Epidermal melanocyte (primary cell): ENCODE results near the gene DNAJC15.

ENCODE experiments used
- DNase-seq: peaks from one replicate; pipeline ENCODE4 v3.0.0; 2011; ENCODE audit warnings: low spot score; ENCODE audit not compliant: insufficient read length

Gene DNAJC15

DNA sequence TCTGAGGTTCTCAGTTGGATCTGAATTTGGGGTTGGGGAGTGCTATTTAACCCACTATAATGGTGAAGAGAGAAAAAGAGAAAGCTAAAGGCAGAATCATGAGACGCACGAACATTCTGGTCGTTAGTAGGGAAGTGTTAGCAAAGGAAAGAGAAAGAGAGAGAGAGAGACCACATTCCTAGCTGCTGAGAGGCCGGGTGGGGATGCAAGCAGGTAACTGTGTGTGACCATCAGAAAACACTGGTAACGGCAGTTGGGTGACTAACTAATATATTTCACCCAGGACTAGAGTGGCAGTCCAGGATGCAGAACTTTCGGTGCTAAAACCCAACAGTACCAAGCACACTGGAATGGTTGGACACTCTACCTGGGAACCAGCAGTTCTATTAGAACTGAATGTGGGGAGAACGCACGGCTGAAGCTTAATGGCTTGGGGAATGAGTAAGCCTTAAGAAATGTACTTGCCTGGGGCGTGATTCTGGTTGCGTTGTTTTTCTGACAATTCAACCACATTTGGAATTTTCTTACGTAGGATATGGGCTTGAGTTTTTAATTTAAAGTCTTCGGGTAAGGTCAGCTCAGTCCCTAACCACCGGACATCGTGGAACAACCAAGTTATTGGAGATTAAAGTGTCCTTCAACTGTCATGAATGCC, 130.2 kb downstream of the DNAJC15 start:
- DNase-seq = peak; percentile 26

DNA sequence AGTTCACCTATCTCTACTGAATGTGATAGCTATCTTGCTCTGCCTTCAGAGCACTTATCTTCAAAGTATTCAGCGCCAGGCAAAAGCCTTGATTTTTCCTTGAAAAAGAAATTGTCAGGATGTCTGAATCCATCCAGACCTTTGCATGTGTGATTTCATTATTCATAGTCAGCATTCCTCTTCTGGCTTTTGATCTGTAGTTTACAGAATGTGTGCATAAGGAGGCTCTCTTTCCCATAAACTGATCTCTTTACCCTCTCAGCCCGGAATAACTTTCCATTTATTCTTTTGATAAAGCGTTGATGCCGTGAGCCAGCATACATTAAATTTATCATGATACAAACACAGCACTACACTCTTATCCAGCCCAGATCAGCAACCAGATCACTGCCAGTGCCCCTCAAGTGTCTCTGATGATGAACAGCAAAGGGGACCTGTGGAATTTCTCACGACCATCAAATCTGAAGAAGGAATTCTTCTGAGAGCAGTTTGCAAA, 130.8 kb downstream of the DNAJC15 start:
- DNase-seq = no peak

DNA sequence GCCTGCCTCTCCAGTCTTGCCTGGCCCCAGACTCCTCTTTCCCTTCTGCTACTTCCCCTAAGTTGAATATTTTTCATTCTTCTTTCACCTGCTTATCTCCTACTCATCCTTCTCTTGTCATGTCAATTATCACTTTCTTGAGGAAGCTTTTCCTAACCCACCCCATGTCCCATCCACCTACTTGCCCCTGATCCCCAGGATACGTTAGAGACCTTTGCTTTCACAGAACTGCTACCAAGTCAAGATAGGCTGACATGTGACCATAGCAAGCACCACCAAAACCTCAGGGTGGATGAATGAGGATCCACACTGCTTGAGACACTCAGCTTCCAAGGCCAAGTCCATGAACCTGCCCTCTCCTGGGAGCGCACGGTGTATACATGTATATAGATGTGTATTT, 131.5 kb downstream of the DNAJC15 start:
- no peak for DNase-seq

DNA sequence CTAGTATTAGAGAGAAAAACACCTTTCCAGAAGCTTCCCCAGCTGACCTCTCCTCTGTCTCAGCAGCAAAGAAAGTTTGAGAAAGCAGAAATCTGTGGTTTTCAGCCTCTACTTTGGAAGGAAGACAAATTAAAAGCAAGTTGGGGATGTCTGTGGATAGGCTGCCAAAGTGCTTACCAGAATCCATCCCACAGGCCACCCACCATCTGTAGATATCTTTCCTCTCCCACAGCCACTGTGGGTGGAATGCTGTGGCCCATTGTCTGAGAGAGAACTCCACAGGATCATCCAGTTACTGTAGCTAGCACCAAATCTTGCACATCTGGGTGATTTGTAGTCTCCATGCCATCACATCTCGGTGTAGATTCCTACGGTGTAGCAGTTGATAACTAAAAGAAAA, 133.5 kb downstream of the DNAJC15 start:
- DNase-seq = no peak

DNA sequence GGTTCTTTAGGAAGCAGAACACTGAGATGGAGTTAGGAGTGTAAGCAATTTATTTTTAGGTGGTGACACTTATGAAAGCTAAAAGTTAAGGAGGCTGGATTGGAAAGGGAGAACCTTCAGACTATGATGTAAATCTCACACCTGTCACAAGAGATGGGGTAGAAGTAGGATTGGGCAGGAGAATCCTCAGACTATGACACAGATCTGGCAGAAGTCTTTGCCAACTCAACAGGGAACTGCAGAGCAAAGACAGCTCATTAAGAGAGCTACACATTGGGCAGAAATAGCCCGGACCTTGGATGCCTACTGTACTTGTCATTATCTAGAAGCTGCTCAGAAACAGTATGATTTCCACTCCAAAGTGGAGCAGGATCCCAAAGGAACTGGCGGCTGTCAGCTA, 134.4 kb downstream of the DNAJC15 start:
- no peak for DNase-seq

DNA sequence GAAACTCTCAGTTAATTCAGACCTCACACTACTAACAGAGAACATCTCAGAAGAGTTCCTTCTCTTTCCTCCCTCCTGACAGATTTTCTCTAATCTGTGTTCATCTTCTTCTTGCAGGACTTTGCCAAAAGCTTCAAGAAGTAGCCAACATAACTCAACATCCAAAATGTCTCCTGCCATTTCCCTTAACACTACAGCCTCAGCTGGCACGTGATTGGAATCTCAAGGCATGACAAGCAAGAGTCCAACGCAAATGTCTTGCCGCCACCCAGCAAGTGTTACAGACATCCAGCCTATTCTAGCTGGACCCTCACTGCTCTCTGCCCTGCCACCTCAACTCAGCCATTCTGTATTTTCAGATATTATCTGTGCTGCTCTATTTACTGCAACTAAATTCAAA, 135.1 kb downstream of the DNAJC15 start:
- DNase-seq = no peak

DNA sequence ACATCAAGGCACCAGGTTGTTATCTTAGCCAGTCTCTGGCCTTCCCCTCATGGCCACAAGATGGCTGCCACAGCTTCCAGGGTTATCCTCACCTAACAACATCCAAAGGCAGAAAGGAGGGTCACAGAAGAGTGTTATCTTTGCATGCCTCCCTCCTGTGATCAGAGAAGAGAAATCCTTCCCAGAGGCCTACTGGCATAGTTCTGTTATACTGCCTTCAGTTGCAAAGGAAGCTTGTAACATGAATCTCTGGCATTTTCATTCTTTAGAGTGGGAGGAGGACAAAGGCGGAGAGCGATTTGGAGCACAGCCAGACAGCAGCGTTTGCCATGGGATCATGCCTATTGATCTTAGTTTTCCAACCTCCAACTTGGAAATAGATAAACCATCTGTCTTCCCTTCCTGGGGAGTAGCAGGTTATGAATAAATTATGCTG, 135.7 kb downstream of the DNAJC15 start:
- no peak for DNase-seq
